Activated CD8-positive, alpha-beta memory T cell treated with anti-CD3 and anti-CD28 coated beads, Interleukin-2, amount 50 U/mL, for 1 hour (primary cell): ENCODE results near the gene TBL2.
A peak's percentile ranks its signal among the peaks of the same experiment; 100 is the strongest.
"Not testable (repeated sequence)": the region's sequence is repeated elsewhere in the genome, so short reads cannot be mapped to it uniquely, and the experiment has no call there.

Experiments
- DNase-seq: peaks from one replicate; pipeline ENCODE4 v3.0.0-alpha.2; 2020; ENCODE audit errors: extremely low read depth

The TBL2 gene

DNA sequence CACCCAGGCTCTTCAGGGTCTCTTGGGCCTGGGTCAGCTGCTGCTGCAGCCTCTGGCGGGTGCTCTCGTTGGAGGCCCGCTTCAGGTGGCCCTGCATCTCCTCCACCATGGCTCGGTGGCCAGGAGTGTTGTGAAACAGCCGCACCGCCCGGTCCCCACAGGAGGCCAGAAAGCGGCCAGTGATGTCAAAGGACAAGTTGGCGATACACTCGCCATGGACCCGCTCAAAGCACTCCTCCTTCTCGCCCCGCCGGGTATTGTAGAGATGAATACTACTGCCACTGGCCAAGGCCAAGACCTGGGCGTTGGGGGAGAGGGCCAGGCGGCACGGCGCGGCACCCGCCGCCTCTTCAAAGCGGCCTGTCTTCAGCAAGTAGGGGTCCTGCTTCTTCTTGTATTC lies 7.9 kb downstream of the TBL2 start:
- no peak for DNase-seq

DNA sequence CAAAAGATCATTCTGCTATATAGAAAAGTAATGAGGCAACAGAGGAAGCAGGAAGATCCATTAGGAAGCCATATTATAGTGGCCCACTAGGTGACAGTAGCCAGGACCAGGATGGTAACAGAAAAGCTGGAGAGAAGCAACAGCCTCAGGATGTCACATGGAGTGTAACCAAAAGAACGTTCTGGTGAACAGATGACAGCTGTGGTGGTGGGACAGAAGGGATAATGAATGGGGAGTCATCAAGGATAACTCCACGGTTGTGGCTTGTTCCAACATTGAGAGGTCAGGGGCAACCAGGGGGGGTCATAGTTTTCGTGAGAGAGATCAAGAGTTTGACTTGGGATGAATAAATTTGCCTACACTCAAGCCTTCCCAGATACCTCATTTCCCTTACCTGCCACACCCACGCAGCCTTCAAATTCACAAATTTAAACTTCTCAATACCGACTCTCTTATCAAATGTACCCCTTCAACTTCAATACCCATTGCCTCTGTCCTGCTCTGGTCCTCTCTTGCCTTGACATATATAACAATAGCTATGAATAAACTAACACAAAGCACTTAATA lies 9.3 kb downstream of the TBL2 start:
- DNase-seq: no peak

DNA sequence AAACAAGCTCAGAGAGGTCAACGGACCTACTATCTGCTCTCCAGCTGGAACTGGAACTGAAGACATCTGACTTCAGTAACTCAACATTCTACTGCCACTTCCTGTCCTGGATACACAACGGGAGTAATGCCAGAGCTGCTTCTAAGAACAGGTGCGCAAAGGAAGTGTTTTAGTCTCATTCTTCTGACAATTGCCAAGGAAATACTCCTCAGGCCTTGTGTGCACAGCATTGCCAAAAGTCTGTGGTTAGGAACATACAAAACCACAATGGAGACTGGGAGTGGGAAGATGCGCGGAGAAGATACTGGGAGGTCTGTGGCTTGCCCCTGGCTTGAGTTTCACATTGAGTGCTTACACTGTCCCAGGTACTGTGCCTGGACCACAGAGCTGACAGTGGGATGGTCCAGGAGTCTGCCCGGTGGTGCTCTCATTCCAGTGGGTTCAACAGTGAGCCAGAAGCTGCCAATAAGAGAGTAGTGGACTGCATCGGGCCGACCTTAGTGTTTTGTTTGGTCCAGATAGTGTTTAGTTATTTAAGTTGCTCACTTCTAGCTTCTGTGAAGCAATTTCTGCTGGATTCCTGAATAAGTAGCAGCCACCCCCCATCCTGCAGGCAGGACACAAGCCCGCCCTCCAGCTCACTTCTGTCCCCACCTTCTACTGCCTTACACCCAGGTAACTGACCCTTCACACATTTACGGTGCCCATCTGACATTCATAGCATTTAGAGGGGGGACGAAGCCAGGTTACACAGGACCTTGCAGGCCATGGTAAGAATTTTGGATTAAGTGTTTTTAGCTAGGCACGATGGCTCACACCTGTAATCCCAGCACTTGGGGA lies 10.3 kb downstream of the TBL2 start:
- DNase-seq: no peak

DNA sequence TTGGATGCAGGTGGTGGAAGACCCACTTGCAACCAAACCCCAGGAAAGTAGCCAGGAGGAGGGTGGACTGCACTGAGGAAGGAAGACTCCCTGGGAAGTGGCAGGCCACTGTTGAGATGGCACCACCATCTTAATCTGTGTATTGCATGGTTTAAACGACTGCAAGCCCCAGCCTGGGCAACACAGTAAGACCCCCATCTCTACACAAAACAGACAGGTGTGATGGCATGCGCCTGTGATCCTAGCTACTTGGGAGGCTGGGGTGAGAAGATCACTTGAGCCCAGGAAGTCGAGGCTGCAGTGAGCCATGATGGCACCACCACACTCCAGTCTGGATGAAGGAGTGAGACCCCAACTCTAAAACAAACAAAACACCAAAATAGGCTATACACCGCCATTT lies 11.2 kb downstream of the TBL2 start:
- no peak for DNase-seq

DNA sequence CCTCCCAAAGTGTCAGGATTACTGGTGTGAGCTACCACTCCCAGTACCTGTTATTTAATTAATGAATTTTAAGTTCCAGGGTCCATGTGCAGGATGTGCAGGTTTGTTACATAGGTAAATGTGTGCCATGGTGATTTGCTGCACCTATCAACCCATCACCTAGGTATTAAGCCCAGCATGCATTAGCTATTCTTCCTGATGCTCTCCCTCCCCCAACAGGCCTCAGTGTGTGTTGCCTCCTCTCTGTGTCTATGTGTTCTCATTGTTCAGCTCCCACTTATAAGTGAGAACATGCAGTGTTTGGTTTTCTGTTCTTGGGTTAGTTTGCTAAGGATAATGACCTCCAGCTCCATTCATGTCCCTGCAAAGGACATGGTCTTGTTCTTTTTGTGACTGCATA lies 11.9 kb downstream of the TBL2 start:
- DNase-seq: not testable (repeated sequence)

DNA sequence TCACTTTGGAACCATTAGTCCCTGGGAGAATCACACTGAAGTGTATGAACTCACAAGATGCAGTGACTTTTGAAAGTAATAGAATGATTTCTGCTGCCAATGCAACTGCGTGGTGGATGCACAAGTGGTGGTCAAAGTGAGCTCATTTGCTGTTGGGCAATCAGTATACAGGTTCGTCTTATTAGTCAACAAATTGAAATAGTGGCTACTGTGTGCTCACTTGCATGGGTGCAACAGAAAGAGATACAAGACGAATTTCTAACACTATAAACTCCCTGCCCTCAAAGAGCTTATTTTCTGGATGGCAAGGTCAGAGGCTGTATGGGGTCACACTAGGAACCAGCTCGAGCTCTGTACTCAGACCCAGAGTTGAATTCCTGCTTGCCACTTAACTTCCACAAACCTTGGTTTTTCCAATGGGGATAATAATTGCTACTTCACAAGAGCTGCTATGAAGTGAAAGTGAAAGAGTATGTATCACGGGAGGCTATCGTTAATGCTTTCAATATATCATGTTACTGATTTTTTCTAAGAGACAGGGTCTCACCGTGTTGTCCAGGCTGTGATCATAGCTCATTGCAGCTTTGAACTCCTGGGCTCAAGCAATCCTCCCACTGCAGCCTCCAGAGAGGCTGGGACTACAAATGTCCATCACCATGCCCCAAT lies 12.6 kb downstream of the TBL2 start:
- DNase-seq: no peak

DNA sequence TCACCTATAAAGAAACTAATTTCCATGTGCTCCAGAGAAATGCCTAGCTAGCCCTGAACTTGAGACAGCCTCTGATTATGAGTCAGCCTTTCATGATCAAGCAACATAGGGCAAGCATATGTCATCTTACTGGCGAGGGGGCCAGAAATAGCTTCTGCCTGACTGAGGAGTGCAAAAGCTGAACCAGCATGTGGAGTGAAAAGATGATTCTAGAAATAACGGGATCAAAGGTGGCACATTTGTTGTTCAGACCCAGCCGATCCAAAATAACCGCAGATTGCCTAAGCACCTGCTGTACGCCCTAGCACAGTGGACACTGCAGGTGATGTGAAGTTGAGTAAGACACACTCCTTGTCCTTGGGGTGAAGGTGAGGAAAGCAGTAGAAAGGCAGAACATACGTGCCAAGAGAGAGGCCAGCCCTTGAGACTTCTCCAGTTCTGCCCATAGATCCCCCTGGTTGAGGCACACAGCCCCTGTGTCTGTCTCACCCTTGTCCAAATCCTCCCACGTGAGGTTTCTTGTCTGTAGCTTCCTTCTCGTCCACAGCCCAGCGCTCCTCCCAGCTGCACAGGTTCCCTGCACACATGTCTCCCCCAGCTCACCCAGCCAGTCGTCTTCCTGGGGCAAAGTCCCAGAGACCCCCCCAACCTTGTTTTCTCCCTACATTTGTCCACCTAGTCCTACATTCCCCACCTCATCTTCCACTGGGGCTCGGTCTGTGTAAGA lies 18.1 kb downstream of the TBL2 start:
- no peak for DNase-seq

DNA sequence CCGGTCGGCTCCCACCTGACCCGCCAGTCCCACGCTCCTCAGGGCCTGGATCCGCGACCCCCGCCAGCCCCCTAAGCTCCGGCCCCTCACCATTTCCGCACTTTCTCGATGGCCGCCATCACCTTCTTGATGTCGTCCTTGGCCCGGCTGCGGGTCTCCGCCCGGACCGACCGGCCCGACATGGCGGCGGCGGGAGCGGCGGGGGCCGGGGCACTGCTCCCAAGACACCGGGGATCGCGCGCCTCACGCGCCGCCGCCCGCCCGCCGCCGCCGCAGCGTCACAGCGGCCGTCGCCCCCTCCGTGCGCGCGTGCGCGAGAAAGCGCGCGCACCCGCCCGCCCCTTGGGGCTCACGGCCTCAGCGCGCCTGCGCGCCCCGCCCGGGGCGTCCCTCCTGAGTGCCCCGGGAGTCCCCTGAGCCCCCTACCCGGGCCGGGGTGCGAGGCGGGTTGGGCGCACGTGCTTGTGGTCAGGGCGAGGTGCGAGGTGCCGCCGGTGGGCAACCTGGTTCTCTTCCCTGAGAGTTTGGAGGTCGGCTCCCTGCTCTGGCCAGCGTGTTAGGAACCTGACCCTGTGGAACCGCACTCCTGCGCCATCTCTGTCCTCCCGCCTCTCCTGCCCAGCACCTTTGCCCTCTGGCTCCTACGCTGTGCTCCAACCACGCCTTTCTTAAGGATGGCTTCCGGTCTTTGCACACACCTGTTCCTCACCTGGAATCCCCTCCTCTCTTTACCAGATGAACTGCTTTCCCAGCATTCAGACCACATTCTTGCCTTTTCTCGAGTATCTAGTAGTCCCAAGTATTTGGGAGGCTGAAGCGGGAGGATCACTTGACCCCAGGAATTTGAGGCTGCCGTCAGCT lies 20.8 kb downstream of the TBL2 start, which contains the start of gene BCL7B:
BCL7B (minus strand) TSS at position 294 of the 861 bp plus-strand sequence; CDS start at position 182, 112 bp downstream.
- no peak for DNase-seq

DNA sequence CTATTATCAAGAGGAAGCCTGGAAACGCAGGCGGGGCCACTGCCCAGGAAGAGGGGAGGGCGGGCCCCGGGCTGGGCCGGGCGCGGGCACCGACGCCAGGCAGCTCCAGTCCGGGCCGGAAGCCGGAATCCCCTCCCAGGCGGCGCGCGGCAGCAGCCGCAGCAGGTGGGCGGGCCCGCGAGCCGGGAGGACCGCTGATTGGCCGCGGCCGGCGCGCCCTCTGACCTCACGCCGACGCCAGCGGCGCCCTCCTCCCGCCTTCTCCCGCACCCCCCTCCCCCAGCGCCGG lies 21.3 kb downstream of the TBL2 start:
- DNase-seq: peak; percentile 54

DNA sequence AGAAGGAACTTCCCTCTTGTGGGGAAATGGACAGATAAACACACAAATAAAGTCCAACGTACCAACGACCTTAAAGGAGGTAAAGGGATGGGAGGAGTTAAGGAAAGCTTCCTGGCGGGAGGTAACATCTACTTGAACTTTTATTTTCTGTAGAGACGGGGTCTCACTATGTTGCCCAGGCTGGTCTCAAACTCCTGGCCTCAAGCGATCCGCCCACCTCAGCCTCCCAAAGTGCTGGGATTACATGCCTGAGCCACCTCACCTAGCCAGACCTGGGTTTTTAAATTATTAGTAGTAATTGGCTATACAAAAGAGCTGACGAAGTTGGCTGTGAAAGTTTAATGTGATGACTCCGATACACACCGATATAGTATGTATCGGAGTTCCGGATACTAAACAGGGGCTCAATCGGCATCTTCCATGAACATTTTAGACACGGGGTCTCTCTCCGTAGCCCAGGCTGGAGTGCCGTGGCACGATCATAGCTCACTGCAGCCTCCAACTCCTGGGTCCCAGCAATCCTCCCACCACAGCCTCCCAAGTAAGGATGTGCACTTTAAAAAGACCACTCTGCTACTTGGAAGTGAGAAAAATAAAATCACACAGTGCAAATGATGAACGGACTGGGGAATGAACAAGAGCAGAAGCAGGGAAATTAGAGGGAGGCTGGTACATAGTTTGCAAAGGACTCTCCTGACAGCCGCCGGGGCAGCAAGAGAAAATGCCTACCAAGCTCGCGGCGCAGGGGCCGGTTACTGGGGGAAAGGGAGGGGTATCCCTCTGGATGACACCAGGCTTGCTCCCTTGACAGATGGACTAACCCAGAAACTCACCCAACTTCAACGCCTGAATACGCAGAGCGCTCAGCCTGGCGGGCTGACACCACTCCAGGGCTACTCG lies 21.9 kb downstream of the TBL2 start:
- DNase-seq: no peak

DNA sequence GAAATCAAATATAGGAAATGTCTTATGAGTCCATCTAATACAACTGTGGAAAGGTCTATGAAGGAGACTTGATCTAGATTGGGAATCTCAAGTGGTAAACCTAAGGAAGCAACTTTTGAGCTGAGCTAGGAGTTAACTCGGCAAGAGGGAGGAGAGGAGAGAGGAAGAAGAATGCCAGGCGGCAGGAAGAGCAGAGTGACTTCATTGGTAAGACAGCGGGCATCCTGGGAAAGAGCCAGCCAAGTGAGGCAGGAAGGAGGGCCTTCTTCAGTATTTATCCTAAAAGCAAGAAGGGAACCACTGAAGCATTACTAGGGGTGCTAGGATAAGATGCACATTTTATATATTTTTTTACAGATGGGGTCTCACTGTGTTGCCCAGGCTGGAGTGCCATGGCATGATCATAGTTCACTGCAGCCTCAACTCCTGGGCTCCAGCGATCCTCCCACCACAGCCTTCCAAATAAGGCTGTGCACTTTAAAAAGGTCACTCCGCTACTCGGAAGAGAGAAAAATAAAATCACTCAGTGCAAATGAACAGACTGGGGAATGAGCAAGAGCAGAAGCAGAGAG lies 22.9 kb downstream of the TBL2 start:
- DNase-seq: no peak

DNA sequence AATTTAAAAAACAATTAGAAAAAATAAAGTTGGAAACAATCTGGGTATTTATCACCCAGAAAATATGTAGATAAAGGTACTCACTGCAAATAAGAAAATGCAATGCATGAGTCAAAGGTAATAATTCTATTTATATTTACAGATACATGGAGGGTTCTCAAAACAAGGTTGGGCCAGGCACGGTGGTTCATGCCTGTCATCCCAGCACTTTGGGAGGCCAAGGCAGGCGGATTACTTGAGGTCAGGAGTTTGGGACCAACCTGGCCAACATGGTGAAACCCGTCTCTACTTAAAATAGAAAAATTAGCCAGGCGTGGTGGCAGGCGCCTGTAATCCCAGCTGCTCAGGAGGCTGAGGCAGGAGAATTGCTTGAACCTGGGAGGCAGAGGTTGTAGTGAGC lies 28.3 kb downstream of the TBL2 start:
- not testable (repeated sequence) for DNase-seq

DNA sequence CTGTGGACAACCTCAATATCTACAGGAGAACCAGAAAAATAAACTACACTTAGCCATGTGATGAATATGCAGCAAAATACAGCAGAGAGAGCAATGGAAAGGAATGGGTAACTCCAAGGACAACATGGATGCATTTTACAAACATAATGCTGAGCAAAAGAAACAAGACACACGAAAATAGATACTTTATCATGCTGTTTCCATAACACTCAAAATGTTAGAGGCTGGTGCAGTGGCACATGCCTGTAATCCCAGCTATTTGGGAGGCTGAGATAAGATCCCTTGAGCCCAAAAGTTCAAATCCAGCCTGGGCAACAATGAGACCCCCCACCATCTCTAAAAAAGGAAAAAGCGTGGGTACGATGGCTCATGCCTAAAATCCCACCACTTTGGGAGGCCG lies 29.2 kb downstream of the TBL2 start:
- no peak for DNase-seq

DNA sequence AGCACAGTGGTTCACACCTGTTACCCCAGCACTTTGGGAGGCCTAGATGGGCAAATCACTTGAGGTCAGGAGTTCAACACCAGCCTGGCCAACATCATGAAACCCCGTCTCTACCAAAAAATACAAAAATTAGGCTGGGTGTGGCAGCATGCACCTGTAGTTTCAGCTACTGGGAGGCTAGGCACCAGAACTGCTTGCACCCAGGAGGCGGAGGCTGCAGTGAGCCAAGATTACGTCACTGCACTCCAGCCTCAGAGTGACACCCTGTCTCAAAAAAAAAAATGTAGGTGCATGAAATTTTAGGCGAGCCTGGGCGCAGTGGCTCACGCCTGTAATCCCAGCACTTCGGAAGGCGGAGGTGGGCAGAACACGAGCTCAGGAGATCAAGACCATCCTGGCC lies 30.5 kb downstream of the TBL2 start:
- no peak for DNase-seq

DNA sequence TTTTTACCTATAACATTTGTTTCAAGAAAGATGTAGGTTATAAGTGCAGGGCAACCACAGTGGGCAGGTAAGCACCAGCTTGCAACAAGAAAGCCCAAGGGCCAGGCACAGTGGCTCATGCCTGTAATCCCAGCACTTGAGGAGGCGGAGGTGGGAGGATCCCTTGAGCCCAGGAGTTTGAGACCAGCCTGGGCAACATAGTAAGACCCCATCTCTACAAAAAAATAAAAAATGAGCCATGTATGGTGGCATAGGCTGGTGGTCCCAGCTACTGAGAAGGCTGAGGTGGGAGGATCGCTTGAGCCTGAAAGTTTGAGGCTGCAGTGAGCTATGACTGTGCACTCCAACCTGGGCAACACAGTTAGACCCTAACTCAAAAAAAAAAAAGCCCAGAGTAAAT lies 33.7 kb downstream of the TBL2 start:
- no peak for DNase-seq

DNA sequence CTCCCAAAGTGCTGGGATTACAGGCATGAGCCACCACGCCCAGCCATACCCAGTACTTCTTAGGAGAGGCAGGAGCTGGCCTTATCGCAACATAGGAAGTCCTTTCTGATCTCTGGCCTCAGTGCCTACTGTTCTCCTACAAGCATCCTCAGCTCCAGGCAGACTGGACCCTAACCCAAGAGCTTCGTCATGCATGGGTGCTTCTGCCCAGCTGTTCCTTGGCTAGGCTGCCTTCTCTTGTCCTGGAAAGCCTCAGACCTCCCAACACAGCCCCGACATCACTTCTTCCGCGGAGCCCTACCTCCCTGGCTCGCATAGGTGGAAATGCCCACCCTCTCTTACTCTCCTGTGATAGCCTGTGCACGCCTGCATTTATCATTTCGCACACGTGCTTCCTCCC lies 36.7 kb downstream of the TBL2 start:
- no peak for DNase-seq

DNA sequence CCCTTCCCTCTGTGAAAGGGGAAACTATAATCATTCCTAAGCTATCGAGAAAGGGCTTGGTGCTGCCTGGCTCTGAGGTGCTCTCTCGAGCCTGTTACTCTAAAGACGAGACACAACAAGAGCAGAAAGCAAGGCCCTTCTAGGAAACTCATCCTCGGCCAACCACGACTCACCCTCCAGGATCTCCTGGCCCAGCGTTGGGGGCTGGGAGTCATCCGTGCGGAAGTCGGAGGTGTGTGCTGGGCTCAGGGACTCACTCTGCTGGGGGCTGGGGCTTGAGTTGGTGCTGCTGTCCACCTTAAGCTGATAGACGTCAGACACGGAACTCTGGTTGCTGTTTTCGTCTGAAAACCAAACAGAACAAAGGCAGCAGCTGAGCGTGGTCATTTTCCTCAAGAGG lies 38.7 kb downstream of the TBL2 start:
- no peak for DNase-seq

DNA sequence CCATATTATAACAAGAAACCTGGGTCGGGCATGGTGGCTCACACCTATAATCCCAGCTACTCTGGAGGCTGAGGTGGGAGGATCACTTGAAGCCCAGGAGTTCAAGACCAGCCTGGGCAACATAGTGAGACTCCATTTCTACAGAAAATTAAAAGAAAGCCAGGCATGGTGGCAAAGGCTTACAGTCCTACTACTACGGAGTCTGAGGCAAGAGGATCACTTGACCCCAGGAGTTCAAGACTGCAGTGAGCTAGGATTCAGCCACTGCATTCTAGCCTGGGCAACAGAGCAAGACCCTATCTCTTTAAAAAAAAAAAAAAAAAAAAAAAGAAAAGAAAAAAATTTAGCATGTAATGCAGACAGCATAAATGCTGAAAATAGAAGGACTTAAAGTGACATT lies 39.9 kb downstream of the TBL2 start:
- not testable (repeated sequence) for DNase-seq

DNA sequence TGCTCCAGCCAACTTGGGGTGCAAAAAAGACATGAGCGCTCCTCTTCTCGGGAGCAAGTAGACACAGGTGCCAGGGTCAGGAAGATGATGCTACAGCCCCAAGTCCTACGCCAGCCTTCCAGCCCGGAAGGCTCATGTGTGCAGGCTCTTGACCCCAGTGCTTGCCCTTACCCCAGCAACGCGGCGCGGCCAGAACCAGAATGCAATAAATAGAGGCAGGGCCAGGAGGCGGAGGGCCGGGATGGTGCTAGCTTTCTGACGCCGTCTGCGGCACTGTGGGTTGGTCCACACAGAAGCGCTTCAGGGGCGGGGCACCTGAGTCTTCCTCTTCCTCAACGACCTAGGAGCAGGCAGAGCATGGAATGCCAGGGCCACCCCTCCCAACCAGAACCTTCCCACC lies 41.3 kb downstream of the TBL2 start:
- DNase-seq: no peak

DNA sequence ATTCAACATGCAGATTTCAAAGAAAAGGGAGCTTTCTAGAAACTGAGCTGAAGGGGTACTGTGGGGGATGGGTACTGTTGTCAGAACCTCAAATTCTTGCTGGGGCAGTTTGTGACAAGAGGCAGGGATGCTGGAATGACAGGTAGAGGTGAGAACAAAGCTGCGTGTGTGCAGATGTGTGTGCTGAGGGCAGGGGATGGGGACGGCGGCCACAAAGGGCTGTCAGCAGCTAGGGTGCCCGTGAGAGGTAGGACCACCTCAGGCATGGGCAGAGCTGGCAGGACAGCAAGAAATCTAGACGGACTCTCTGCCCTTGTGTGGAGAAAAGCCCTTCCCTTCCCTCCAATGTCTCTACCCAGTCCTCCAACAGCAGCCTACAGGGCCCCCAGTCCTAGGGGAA lies 41.9 kb downstream of the TBL2 start:
- no peak for DNase-seq
